Common myeloid progenitor, CD34-positive (primary cell): ENCODE results near the gene HOXC9.

Source experiments
- CTCF ChIA-PET: fragments of 350-600 bp; sonication (Branson Sonifier 250); formaldehyde crosslinking; loops from one replicate; lab custom pipeline; 2021; ENCODE audit warnings: antibody characterized with exemption; lab: Charles Lee
- POLR2A ChIA-PET: fragments of 350-600 bp; sonication (Branson Sonifier 250); formaldehyde crosslinking; loops from one replicate; lab custom pipeline; 2021; ENCODE audit warnings: antibody characterized with exemption; lab: Charles Lee
- DNase-seq, 3 donors: peaks; one replicate each; pipeline versions ENCODE4 v3.0.0 to v3.0.0-alpha.2; 2013
- H3K27ac ChIP-seq, 2 experiments: 1 replicate in 1 of 2; 2 replicates in 1 of 2; pipeline ENCODE4 v1.7.0; 2013; ENCODE audit warnings: inconsistent platforms in 2 of 2, low read length in 2 of 2, mild to moderate bottlenecking in 2 of 2, low read depth in 1 of 2, moderate library complexity in 1 of 2; ENCODE audit not compliant: severe bottlenecking in 2 of 2, insufficient read depth in 1 of 2, poor library complexity in 1 of 2
- H3K27me3 ChIP-seq, 5 experiments: replicated peaks in 2 of 5; 1 replicate in 3 of 5; 2 replicates in 2 of 5; pipeline versions ENCODE4 v1.6.1 to v1.7.0; 2013; ENCODE audit warnings: low read length in 4 of 5, mild to moderate bottlenecking in 2 of 5, moderate library complexity in 2 of 5, inconsistent platforms in 1 of 5; ENCODE audit not compliant: insufficient read depth in 5 of 5, control insufficient read depth in 4 of 5
- H3K36me3 ChIP-seq, 4 experiments: 1 replicate in 2 of 4; 2 replicates in 2 of 4; pipeline versions ENCODE4 v1.6.1 to v1.7.0; 2013; ENCODE audit warnings: low read length in 3 of 4, control low read depth in 1 of 4, mild to moderate bottlenecking in 1 of 4; ENCODE audit not compliant: control insufficient read depth in 4 of 4, insufficient read depth in 4 of 4
- H3K4me1 ChIP-seq, 4 experiments: 1 replicate in 3 of 4; 2 replicates in 1 of 4; pipeline versions ENCODE4 v1.6.1 to v1.7.1; 2013; ENCODE audit warnings: low read length in 3 of 4, mild to moderate bottlenecking in 3 of 4, control low read depth in 1 of 4, inconsistent platforms in 1 of 4, moderate library complexity in 1 of 4; ENCODE audit not compliant: control insufficient read depth in 4 of 4, insufficient read depth in 4 of 4; ENCODE audit errors: control extremely low read depth in 1 of 4
- H3K4me3 ChIP-seq, 7 experiments: 1 replicate in 4 of 7; 2 replicates in 3 of 7; pipeline versions ENCODE4 v1.5.1 to v1.7.0; 2013; ENCODE audit warnings: mild to moderate bottlenecking in 7 of 7, low read length in 6 of 7, moderate library complexity in 6 of 7, inconsistent platforms in 2 of 7, low read depth in 2 of 7, control low read depth in 1 of 7; ENCODE audit not compliant: insufficient read depth in 4 of 7, control insufficient read depth in 1 of 7; ENCODE audit errors: extremely low read depth in 1 of 7
- H3K9me3 ChIP-seq, 5 experiments: 1 replicate in 4 of 5; 2 replicates in 1 of 5; pipeline versions ENCODE4 v1.6.1 to v1.7.1; 2013; ENCODE audit warnings: low read length in 4 of 5, mild to moderate bottlenecking in 2 of 5, inconsistent platforms in 1 of 5, low read depth in 1 of 5, moderate library complexity in 1 of 5; ENCODE audit not compliant: control insufficient read depth in 4 of 5, insufficient read depth in 2 of 5; ENCODE audit errors: control extremely low read depth in 1 of 5
- WGBS: methylation state at CpG from one replicate; pipeline ENCODE4 v1.1.5; 2013; ENCODE audit not compliant: insufficient coverage; 5-methylcytosine and 5-hydroxymethylcytosine counted together

Gene HOXC9

GRCh38 chr12:54046809-54047159 lies 46.8 kb downstream of the HOXC9 start:
- H3K27me3 ChIP-seq: peaks cover 38 to 100% (median 72%) of the 10 kb centered on the region in 5 experiments
- POLR2A ChIA-PET: no interaction called here
- no peak overlapping the region for H3K4me3 ChIP-seq

DNA sequence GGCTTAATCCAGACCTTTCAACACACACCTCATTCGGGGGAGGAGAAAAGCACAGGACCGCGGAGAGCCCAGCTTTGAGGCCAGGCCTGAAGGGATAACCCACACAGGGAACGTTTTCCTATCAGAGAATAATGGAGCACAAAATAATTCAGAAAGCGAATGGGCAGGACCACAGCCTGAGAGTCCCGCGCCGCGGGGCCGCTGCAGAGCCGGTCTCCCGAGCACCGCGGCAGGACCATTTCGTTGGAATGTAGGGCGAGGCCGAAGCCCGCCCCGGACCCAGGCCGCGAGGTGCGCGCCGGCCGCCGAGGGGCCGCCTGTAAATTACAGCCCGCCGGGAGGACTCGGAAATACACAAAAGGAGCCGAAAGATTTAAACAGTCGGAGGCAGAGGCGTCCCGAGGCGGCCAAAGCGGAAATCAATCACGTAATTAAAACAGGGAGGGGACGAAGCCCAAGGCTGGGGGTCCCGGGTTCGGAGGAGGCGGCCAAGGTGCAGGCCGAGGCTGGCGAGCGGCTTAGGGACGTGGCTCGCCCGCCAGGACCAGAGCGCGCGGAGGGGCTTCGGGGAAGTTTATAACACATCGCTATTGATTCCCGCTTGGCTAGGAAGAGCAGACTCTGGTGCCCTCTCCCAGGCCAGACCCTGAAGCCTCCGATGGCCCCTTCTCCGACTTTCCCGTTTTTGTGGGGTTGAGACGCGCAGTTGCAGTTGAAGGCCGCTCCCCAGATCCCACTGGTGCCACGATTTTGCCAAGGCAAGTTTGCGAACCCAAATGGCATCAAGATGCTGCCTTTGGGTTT lies 47.4 kb downstream of the HOXC9 start:
- no peaks in the 10 kb centered on the region for H3K36me3 ChIP-seq
- peaks cover 0 to 2% (median 0%) of the 10 kb centered on the region in 5 experiments for H3K9me3 ChIP-seq
- 8% methylated on average over 61 of the region's 61 CpGs for WGBS
- no peak for DNase-seq
- H3K27ac ChIP-seq: no peak overlapping the region
- POLR2A ChIA-PET: no interaction called here
- H3K27me3 ChIP-seq: peaks cover 35 to 100% (median 73%) of the 10 kb centered on the region in 5 experiments
- H3K4me1 ChIP-seq: peaks cover 0 to 3% (median 1%) of the 10 kb centered on the region in 4 experiments
- no peak overlapping the region for H3K4me3 ChIP-seq
- CTCF ChIA-PET: interaction anchor here (0.9 kb wide), 1 partner anchor 15 kb away, joined by 3 read pairs; the partner anchor contains the start of gene HOXC5

More at GRCh38 chr12:54046809-54047159, 46.8 kb downstream of the HOXC9 start:
- WGBS: 13% methylated on average over 23 of the region's 27 CpGs
- no peaks in the 10 kb centered on the region for H3K36me3 ChIP-seq
- CTCF ChIA-PET: no interaction called here
- no peak for DNase-seq
- peaks cover 0 to 2% (median 0%) of the 10 kb centered on the region in 4 experiments for H3K4me1 ChIP-seq
- peaks cover 0 to 2% (median 0%) of the 10 kb centered on the region in 5 experiments for H3K9me3 ChIP-seq
- no peak overlapping the region for H3K27ac ChIP-seq

DNA sequence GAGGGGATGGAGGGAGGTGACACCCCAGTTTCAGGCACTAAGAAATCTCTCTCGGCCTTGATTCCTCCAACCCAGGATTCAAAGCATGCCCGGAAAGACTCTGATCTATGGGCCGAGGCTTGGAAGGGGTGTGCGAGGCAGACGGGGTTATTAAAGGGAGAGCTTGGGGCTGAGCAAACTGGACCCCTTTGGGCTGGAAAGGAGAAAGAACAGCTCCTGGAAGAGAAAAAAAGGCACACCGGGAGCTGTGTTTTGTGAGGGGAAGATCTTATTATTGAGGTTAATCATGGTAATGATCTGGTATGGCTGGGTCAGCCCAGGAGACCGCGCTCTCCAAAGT lies 48.0 kb downstream of the HOXC9 start:
- CTCF ChIA-PET: interaction anchor here (0.9 kb wide), 1 partner anchor 15 kb away, joined by 3 read pairs; the partner anchor contains the start of gene HOXC5
- WGBS: 24% methylated on average over 6 of the region's 8 CpGs

DNA sequence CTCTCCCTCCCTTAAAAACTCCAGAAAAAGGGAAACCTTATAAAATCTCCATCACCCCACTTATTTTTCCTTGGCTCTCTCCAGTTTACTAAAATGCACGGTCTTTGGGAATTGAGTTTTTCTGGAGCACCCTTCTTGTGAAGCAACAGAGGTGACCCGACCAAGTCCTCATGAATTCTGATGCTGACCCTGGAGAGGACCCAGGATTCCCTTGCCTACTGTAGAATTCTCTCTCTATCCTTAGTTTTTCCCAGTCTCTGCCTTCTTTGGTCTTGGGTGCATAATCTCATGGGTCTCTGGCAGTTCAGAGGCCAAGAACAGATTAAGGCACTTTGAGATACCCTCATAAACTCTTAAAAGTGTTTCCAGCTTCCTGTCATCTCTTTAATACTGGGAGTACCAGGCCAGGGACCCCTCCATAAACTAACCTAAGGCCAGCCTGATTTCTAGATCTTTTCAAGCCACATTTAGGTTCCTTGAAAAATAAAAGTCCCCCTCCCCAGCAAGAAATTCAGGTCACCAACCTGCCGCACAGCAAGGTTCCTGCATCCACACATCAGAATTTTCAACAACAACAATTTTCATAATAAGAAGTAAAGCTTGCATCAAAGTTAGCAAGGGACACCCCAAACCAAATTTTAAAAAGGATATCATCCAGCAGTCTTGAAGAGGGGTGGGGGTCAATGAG lies 48.6 kb downstream of the HOXC9 start:
- Histone ChIP-seq H3K36me3 (no peaks in the 10 kb centered on the region), H3K4me3 (no peak overlapping the region), H3K9me3 (peaks cover 0 to 4% (median 0%) of the 10 kb centered on the region in 5 experiments), H3K27ac (no peak overlapping the region), H3K27me3 (peaks cover 28 to 100% (median 71%) of the 10 kb centered on the region in 5 experiments), H3K4me1 (peaks cover 0 to 13% (median 6%) of the 10 kb centered on the region in 4 experiments)
- ChIA-PET CTCF (interaction anchor here (0.9 kb wide), 1 partner anchor 16 kb away, joined by 3 read pairs; the partner anchor contains the start of gene HOXC5), POLR2A (interaction anchor here (0.9 kb wide), 1 partner anchor 22 kb away, joined by 4 read pairs; no protein-coding TSS in a partner anchor)
- no peak for DNase-seq
- WGBS: 75% methylated on average over 3 of the region's 3 CpGs

More for the DNA sequence above, 48.0 kb downstream of the HOXC9 start:
- H3K27me3 ChIP-seq: peaks cover 30 to 100% (median 73%) of the 10 kb centered on the region in 5 experiments
- POLR2A ChIA-PET: no interaction called here
- no peaks in the 10 kb centered on the region for H3K36me3 ChIP-seq
- H3K27ac ChIP-seq: no peak overlapping the region
- peaks cover 0 to 8% (median 3%) of the 10 kb centered on the region in 4 experiments for H3K4me1 ChIP-seq
- DNase-seq: no peak
- no peak overlapping the region for H3K4me3 ChIP-seq
- peaks cover 0 to 3% (median 0%) of the 10 kb centered on the region in 5 experiments for H3K9me3 ChIP-seq

DNA sequence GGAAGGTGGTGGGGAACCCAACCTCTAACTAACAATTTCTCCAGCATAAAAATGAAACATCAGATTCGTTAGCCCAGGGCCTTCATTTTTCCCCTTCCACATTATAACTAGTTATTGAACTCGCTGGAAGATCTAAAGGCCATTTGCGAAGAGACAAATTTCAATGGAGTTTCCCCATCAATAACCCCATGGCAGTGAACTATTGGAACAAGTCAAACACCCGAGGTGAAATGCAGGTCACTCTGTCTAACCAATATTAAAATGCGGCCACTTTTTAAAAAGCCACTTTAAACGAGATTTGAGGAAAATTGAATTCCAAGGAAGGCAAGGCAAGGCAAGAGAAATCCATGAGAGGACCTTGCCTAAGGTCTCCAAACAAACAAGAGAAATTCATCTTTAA lies 49.1 kb downstream of the HOXC9 start:
- POLR2A ChIA-PET: interaction anchor here (0.9 kb wide), 1 partner anchor 22 kb away, joined by 4 read pairs; no protein-coding TSS in a partner anchor
- Histone ChIP-seq H3K27me3 (peaks cover 28 to 100% (median 66%) of the 10 kb centered on the region in 5 experiments), H3K9me3 (peaks cover 0 to 4% (median 0%) of the 10 kb centered on the region in 5 experiments), H3K4me1 (peaks cover 0 to 17% (median 8%) of the 10 kb centered on the region in 4 experiments), H3K27ac (no peak overlapping the region), H3K36me3 (no peaks in the 10 kb centered on the region), H3K4me3 (no peak overlapping the region)
- no peak for DNase-seq
- WGBS: 72% methylated on average over 3 of the region's 6 CpGs
- CTCF ChIA-PET: no interaction called here

DNA sequence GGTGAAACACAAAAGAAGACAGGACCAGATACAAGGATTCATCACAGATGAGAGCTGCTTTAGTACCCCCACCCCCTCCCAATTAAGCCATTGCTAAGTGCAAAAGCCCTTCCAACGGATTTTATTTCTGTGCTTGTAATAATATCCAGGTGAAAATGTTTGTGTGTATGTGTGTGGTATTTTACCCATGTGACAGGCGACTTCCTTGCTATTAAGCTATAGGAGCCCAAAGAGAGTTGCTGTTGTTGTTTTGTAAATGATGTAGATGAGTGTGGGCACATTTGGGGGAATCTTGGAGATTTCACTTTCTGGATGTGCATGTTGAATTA lies 50.5 kb downstream of the HOXC9 start:
- no peak for DNase-seq
- ChIA-PET POLR2A (no interaction called here), CTCF (interaction anchor here (0.8 to 1.4 kb wide), 4 partner anchors 88 to 157 kb away, joined by 3 read pairs; no protein-coding TSS in a partner anchor)
- no peaks in the 10 kb centered on the region for H3K36me3 ChIP-seq
- peaks cover 0 to 19% (median 9%) of the 10 kb centered on the region in 4 experiments for H3K4me1 ChIP-seq
- 64% methylated on average over 1 of the region's 2 CpGs for WGBS
- peaks cover 22 to 99% (median 66%) of the 10 kb centered on the region in 5 experiments for H3K27me3 ChIP-seq
- no peak overlapping the region for H3K4me3 ChIP-seq
- peaks cover 0 to 4% (median 0%) of the 10 kb centered on the region in 5 experiments for H3K9me3 ChIP-seq
- H3K27ac ChIP-seq: no peak overlapping the region
